ENCODE results near the gene PLCB3.

Gene PLCB3

GRCh38 chr11:64266339-64266738 is 15.0 kb downstream of the PLCB3 start:
- TF ChIP-seq POLR2AphosphoS5 (IDR thresholded peaks at IDR 0.05; ENCODE audit: low read depth, low read length) (no peak), TAF1 (IDR thresholded peaks at IDR 0.05; ENCODE audit: borderline replicate concordance, insufficient read depth, low read length) (no peak), SIN3A (IDR thresholded peaks at IDR 0.05; ENCODE audit: borderline replicate concordance, insufficient read depth, low read length) (no peak), REST (IDR thresholded peaks at IDR 0.05; ENCODE audit: insufficient read depth in 1 of 2, low read depth in 2 of 2, low read length in 2 of 2) (no peak), FOXP2 (optimal IDR thresholded peaks at IDR 0.05; ENCODE audit: borderline replicate concordance, extremely low read depth, extremely low read length, insufficient read depth) (no peak)

GRCh38 chr11:64267207-64267945 is 16.0 kb downstream of the PLCB3 start:
- TF ChIP-seq SIN3A (IDR thresholded peaks at IDR 0.05; ENCODE audit: borderline replicate concordance, insufficient read depth, low read length) (no peak), REST (IDR thresholded peaks at IDR 0.05; ENCODE audit: insufficient read depth in 1 of 2, low read depth in 2 of 2, low read length in 2 of 2) (no peak)

GRCh38 chr11:64268025-64268892 is 16.9 kb downstream of the PLCB3 start:
- TF ChIP-seq FOXP2 (optimal IDR thresholded peaks at IDR 0.05; ENCODE audit: borderline replicate concordance, extremely low read depth, extremely low read length, insufficient read depth) (no peak), SIN3A (IDR thresholded peaks at IDR 0.05; ENCODE audit: borderline replicate concordance, insufficient read depth, low read length) (0 out of 2 replicates have a peak, but pooled peaks have one; percentile 30), POLR2AphosphoS5 (IDR thresholded peaks at IDR 0.05; ENCODE audit: low read depth, low read length) (peak; percentile 33), TAF1 (IDR thresholded peaks at IDR 0.05; ENCODE audit: borderline replicate concordance, insufficient read depth, low read length) (no peak), REST (IDR thresholded peaks at IDR 0.05; ENCODE audit: insufficient read depth in 1 of 2, low read depth in 2 of 2, low read length in 2 of 2) (no peak)

- TF ChIP-seq TAF1 (IDR thresholded peaks at IDR 0.05; ENCODE audit: borderline replicate concordance, insufficient read depth, low read length) = no peak
- TF ChIP-seq POLR2AphosphoS5 (IDR thresholded peaks at IDR 0.05; ENCODE audit: low read depth, low read length) = 0 out of 2 replicates have a peak, but pooled peaks have one; percentile 5
- 0 out of 4 replicates have a peak, but pooled peaks of 1 of the 2 experiments have one; percentile 25 for TF ChIP-seq REST (IDR thresholded peaks at IDR 0.05; ENCODE audit: insufficient read depth in 1 of 2, low read depth in 2 of 2, low read length in 2 of 2)
Measured at GRCh38 chr11:64268893-64269539, 17.7 kb downstream of the PLCB3 start.
